Tibial artery (tissue), 4 donors: ENCODE results near the gene C13orf46.
"Not testable (repeated sequence)": the region's sequence is repeated elsewhere in the genome, so short reads cannot be mapped to it uniquely, and the experiment has no call there.

Experiments used
- DNase-seq, 2 donors: peaks; one replicate each; pipeline ENCODE4 v3.0.0-alpha.2; 2019
- H3K27ac ChIP-seq, 2 donors: fragments of 200-600 bp; sonication (generic) in 1 of 2; 1 replicate in 1 of 2; 2 replicates in 1 of 2; pipeline ENCODE4 v1.5.1; 2018 to 2019; ENCODE audit warnings: mild to moderate bottlenecking in 1 of 2
- H3K27me3 ChIP-seq, 2 donors: fragments of 200-600 bp; sonication (generic) in 1 of 2; one replicate each; pipeline versions ENCODE4 v1.5.1 to v1.6.0; 2016 to 2019
- H3K36me3 ChIP-seq, 3 donors: fragments of 200-600 bp; sonication (generic) in 2 of 3; one replicate each; pipeline ENCODE4 v1.5.1; 2016 to 2019; ENCODE audit warnings: mild to moderate bottlenecking in 2 of 3
- H3K4me1 ChIP-seq, 4 donors: fragments of 200-600 bp; sonication (generic) in 2 of 4; 1 replicate in 3 of 4; 2 replicates in 1 of 4; pipeline ENCODE4 v1.5.1; 2016 to 2019
- H3K4me3 ChIP-seq, 2 donors: fragments of 200-600 bp; sonication (generic) in 1 of 2; 1 replicate in 1 of 2; 2 replicates in 1 of 2; pipeline ENCODE4 v1.5.1; 2018 to 2019; ENCODE audit warnings: mild to moderate bottlenecking in 2 of 2
- H3K9me3 ChIP-seq, 3 donors: fragments of 200-600 bp; sonication (generic) in 1 of 3; one replicate each; pipeline ENCODE4 v1.5.1; 2016 to 2019
- CTCF ChIP-seq, 2 experiments: fragments of 200-600 bp in 1 of 2; fragments of 450-650 bp in 1 of 2; IDR thresholded peaks; one replicate each; pipeline ENCODE4 v1.5.1; 2017 to 2019; ENCODE audit warnings: antibody characterized with exemption in 2 of 2, mild to moderate bottlenecking in 1 of 2, moderate library complexity in 1 of 2
- intact Hi-C: fragments of 100-400 bp; cut with DNase I; formaldehyde crosslinking; loops from one replicate; pipeline ENCODE4 v1.15.0; 2023; ENCODE audit warnings: low total_unique reads

C13orf46 gene

GRCh38 chr13:113973218-113974164 lies at the start of gene C13orf46:
Gene C13orf46 (minus strand): TSS chr13:113974076. CDS start chr13:113973997, 79 bp downstream.
- peak in 1 of 2 donors; percentile 56 for DNase-seq
- no peak within 1 kb of the TSS for H3K27ac ChIP-seq
- H3K4me1 ChIP-seq = peaks cover 0 to 23% (median 19%) of the 10 kb centered on the region in 4 donors
- H3K4me3 ChIP-seq = no peak within 1 kb of the TSS
- TF ChIP-seq CTCF (IDR thresholded peaks at IDR 0.05) = no peak
- intact Hi-C loops = no loop called here
- no peaks in the 10 kb centered on the region for H3K27me3 ChIP-seq
- H3K9me3 ChIP-seq = no peaks in the 10 kb centered on the region
- H3K36me3 ChIP-seq = peaks cover 7 to 44% (median 37%) of the 10 kb centered on the region in 3 donors

GRCh38 chr13:114022876-114023275 lies 49.0 kb upstream of the C13orf46 start:
- peak in 1 of 2 donors; percentile 37 for DNase-seq
- intact Hi-C loops = no loop called here

DNA sequence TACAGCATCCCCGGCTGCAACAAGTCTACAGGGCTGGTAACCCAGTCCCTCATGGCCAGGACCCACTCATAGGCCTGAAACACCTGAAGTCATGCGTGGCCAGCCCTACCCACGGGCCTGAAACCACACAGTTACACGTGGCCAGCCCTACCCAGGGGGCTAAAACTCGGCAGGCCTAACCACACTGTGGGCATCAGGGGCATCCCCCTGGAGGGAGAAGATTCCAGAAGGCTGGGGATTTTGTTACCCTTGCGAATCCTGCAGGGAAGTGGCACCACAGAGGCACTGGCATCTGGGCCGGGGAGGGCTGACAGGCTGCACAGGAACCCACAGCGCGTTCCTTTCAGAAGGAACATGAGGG lies 48.4 kb upstream of the C13orf46 start:
- Histone ChIP-seq H3K4me3 (no peak overlapping the region), H3K9me3 (no peaks in the 10 kb centered on the region), H3K4me1 (peaks cover 0 to 17% (median 13%) of the 10 kb centered on the region in 4 donors), H3K27ac (no peak overlapping the region), H3K27me3 (no peaks in the 10 kb centered on the region), H3K36me3 (peaks cover 14 to 68% (median 58%) of the 10 kb centered on the region in 3 donors)
- intact Hi-C loops = no loop called here
- peak in 1 of 2 donors; percentile 23 for DNase-seq
- no peak for TF ChIP-seq CTCF (IDR thresholded peaks at IDR 0.05)

More at GRCh38 chr13:114022876-114023275, 49.0 kb upstream of the C13orf46 start:
- no peak for TF ChIP-seq CTCF (IDR thresholded peaks at IDR 0.05)
- H3K4me3 ChIP-seq = no peak overlapping the region
- no peaks in the 10 kb centered on the region for H3K9me3 ChIP-seq
- peaks cover 0 to 23% (median 13%) of the 10 kb centered on the region in 4 donors for H3K4me1 ChIP-seq
- H3K27me3 ChIP-seq = no peaks in the 10 kb centered on the region
- H3K36me3 ChIP-seq = peaks cover 14 to 62% (median 52%) of the 10 kb centered on the region in 3 donors
- H3K27ac ChIP-seq = no peak overlapping the region

- Histone ChIP-seq H3K4me1 (peaks cover 0 to 11% (median 8%) of the 10 kb centered on the region in 4 donors), H3K9me3 (no peaks in the 10 kb centered on the region), H3K27me3 (no peaks in the 10 kb centered on the region), H3K27ac (no peak overlapping the region), H3K36me3 (peaks cover 14 to 74% (median 64%) of the 10 kb centered on the region in 3 donors), H3K4me3 (no peak overlapping the region)
- DNase-seq = peak in 1 of 2 donors; percentile 32
- intact Hi-C loops = loop anchor here (1.0 kb wide), 1 partner anchor 25 kb away; no protein-coding TSS in a partner anchor
- no peak for TF ChIP-seq CTCF (IDR thresholded peaks at IDR 0.05)
Measured at GRCh38 chr13:114021464-114022308, 47.8 kb upstream of the C13orf46 start.

- Histone ChIP-seq H3K36me3 (peaks cover 19 to 82% (median 71%) of the 10 kb centered on the region in 3 donors), H3K4me1 (peaks cover 0 to 3% (median under 1%) of the 10 kb centered on the region in 4 donors), H3K4me3 (no peak overlapping the region), H3K9me3 (no peaks in the 10 kb centered on the region), H3K27ac (no peak overlapping the region), H3K27me3 (no peaks in the 10 kb centered on the region)
- TF ChIP-seq CTCF (IDR thresholded peaks at IDR 0.05) = no peak
- intact Hi-C loops = loop anchor here (1.0 kb wide), 1 partner anchor 25 kb away; no protein-coding TSS in a partner anchor
- no peak for DNase-seq
Measured at GRCh38 chr13:114020750-114021463, 47.0 kb upstream of the C13orf46 start.

DNA sequence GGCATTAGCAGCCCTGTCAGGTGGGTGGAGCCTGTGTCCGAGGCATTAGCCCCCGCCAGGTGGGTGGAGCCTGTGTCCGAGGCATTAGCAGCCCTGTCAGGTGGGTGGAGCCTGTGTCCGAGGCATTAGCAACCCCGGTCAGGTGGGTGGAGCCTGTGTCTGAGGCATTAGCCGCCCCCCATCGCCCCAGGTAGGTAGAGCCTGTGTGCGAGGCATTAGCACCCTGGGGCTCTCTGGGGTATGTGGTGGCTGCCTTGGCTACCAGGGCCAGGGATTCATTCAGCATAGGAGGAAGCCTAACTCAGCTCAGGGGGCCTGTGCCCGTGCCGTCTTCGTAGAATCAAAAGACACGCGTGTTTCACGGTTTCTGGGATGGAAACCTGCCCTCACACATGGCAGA lies 46.3 kb upstream of the C13orf46 start:
- peaks cover 22 to 90% (median 79%) of the 10 kb centered on the region in 3 donors for H3K36me3 ChIP-seq
- intact Hi-C loops = not testable (repeated sequence)

More for the DNA sequence above, 46.3 kb upstream of the C13orf46 start:
- H3K27ac ChIP-seq, H3K4me1 ChIP-seq, H3K9me3 ChIP-seq, DNase-seq, H3K27me3 ChIP-seq, H3K4me3 ChIP-seq: not testable (repeated sequence)
